C4-2B (cell line): ENCODE measurements around the gene BAK1.

Source experiments
- H3K27ac ChIP-seq: fragments of 450-650 bp; 2 replicates; pipeline ENCODE4 v1.5.1; 2017
- CTCF ChIP-seq: fragments of 450-650 bp; conservative IDR thresholded peaks from 2 replicates; pipeline ENCODE4 v1.5.1; 2017; ENCODE audit warnings: mild to moderate bottlenecking
- ZFX ChIP-seq: fragments of 450-650 bp; IDR thresholded peaks from 2 replicates; pipeline ENCODE4 v1.6.1; 2017

BAK1 gene

GRCh38 chr6:33621711-33622388, 41.8 kb upstream of the BAK1 start:
- peak overlapping the region; percentile 97 for H3K27ac ChIP-seq

GRCh38 chr6:33620856-33621710, 41.0 kb upstream of the BAK1 start, which contains the start of gene ITPR3:
Gene ITPR3 (plus strand): TSS chr6:33621322. CDS start chr6:33621603, 281 bp downstream.
- TF ChIP-seq CTCF (no peak), ZFX (peak; percentile 50; the same call in 1 of the 2 replicates)
- H3K27ac ChIP-seq: peak within 1 kb of the TSS; percentile 97

More at GRCh38 chr6:33621711-33622388, 41.8 kb upstream of the BAK1 start:
- TF ChIP-seq CTCF (no peak), ZFX (peak; percentile 3; the same call in 1 of the 2 replicates)

GRCh38 chr6:33620158-33620855, 40.2 kb upstream of the BAK1 start:
- TF ChIP-seq CTCF: no peak
- no peak for TF ChIP-seq ZFX
- H3K27ac ChIP-seq: peak overlapping the region; percentile 97

GRCh38 chr6:33619166-33619840, 39.2 kb upstream of the BAK1 start:
- peak overlapping the region; percentile 7 for H3K27ac ChIP-seq
- TF ChIP-seq ZFX: no peak
- no peak for TF ChIP-seq CTCF

GRCh38 chr6:33616913-33617312, 36.8 kb upstream of the BAK1 start:
- H3K27ac ChIP-seq: no peak overlapping the region
- no peak for TF ChIP-seq ZFX
- TF ChIP-seq CTCF: no peak

- TF ChIP-seq CTCF (no peak), ZFX (no peak)
- H3K27ac ChIP-seq: no peak overlapping the region
Observed at GRCh38 chr6:33616113-33616512, 36.0 kb upstream of the BAK1 start.
